GM06990 (cell line): ENCODE measurements around the gene GNAQ.

Source experiments
- DNase-seq: peaks from one replicate; pipeline ENCODE4 v3.0.0-alpha.2; 2011; ENCODE audit not compliant: insufficient read length; ENCODE audit errors: extremely low read depth
- H3K27me3 ChIP-seq: replicated peaks from 2 replicates; pipeline ENCODE4 v1.6.0; 2011; ENCODE audit warnings: low read length; ENCODE audit not compliant: control insufficient read depth, insufficient read depth
- H3K36me3 ChIP-seq: 2 replicates; pipeline ENCODE4 v1.5.1; 2011; ENCODE audit warnings: low read length; ENCODE audit not compliant: control insufficient read depth, insufficient read depth
- H3K4me3 ChIP-seq: replicated peaks from 2 replicates; pipeline ENCODE4 v1.5.1; 2011; ENCODE audit warnings: low read depth, mild to moderate bottlenecking, control low read depth, low read length
- TF ChIP-seq, protein P1 (sequence below): IDR thresholded peaks from 2 replicates; pipeline ENCODE4 v1.5.1; 2011; ENCODE audit warnings: low read length, control low read depth, mild to moderate bottlenecking, inconsistent platforms; ENCODE audit not compliant: insufficient read depth, poor library complexity, severe bottlenecking

GNAQ gene

DNA sequence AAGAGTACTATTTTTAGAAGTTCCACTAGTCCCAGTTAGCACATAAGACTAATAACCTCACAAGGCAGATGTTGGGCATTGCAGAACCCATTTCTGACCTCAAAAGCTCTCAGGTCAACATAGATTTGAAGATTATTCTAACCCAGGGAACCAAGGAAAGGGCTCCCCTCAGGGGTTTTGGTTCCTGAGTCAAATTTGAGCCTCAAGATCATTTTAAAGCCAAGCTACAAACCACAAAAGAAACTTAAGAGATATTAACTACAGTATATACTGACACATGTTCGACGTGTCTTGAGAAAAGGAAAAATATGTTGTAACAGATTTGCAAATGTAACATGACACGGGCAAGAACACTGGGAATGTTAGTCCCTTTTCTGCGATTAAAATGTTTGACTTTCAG is 88.6 kb downstream of the GNAQ start:
- TF ChIP-seq, protein P1, sequence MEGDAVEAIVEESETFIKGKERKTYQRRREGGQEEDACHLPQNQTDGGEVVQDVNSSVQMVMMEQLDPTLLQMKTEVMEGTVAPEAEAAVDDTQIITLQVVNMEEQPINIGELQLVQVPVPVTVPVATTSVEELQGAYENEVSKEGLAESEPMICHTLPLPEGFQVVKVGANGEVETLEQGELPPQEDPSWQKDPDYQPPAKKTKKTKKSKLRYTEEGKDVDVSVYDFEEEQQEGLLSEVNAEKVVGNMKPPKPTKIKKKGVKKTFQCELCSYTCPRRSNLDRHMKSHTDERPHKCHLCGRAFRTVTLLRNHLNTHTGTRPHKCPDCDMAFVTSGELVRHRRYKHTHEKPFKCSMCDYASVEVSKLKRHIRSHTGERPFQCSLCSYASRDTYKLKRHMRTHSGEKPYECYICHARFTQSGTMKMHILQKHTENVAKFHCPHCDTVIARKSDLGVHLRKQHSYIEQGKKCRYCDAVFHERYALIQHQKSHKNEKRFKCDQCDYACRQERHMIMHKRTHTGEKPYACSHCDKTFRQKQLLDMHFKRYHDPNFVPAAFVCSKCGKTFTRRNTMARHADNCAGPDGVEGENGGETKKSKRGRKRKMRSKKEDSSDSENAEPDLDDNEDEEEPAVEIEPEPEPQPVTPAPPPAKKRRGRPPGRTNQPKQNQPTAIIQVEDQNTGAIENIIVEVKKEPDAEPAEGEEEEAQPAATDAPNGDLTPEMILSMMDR = no peak
- DNase-seq = no peak
- no peaks in the 10 kb centered on the region for H3K27me3 ChIP-seq
- H3K4me3 ChIP-seq = no peak overlapping the region
- no peaks in the 10 kb centered on the region for H3K36me3 ChIP-seq

DNA sequence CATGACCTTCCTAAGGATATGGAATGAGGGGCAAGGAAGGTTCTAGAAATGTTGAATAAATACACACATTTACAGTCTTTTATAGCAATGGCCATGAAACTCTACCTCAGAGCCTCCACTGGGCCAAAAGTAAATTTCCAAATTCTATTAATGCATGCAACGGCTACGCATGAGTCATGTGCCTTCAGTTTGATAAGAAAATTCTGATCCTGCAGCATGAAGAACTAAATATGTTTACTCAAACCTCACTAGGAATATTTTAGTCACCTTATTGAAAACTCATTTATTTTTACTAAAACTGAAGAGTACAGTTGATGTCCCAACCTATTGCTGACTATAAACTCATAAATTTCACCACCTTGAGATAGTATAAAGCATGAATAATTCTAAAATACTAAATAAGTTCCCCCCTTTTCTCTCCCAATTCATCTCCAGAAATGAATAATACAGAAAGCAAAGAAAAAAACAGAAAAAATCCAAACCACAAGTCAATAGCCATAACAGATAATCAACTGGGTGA is 92.4 kb downstream of the GNAQ start:
- no peak for DNase-seq
- H3K27me3 ChIP-seq = no peaks in the 10 kb centered on the region
- no peaks in the 10 kb centered on the region for H3K36me3 ChIP-seq
- no peak overlapping the region for H3K4me3 ChIP-seq
- TF ChIP-seq, protein P1 = no peak

DNA sequence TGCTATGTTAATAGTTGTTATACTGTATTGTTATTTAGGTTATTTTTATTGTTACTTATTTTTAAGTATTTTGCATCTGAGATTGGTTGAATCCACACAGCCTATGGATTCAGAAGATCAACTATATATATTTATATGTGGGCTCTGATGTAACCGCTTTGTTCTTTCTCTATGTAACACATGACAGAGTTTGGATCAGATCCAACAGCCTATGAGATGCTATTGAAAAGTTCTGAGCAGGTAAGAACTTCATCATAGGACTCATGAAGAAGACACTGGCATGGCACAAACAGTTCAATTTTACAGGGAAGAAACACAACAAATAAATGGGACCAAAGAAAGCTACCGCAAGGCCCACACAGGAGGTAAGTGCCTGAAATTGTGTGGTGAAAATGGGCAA is 93.4 kb downstream of the GNAQ start:
- H3K4me3 ChIP-seq = no peak overlapping the region
- TF ChIP-seq, protein P1 = no peak
- no peaks in the 10 kb centered on the region for H3K27me3 ChIP-seq
- DNase-seq = no peak
- H3K36me3 ChIP-seq = no peaks in the 10 kb centered on the region

DNA sequence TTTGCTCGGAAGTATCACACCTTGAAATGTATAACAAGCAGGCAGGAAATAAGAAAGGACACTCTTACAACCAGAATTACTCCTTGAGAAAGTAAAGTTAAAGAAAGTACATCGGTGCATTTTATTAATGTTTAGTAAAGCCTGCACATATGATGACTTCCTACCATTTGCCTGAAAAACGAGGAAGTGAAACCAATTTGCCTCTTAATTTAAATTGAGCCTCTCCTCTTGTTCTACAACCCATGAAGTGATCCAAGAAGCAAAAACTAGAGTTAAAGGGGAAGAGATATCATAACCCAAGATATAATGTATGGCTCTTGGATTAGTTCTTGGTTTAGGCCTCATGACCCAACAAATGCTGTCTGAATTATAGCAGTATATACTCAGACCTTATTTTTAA is 95.6 kb downstream of the GNAQ start:
- no peaks in the 10 kb centered on the region for H3K36me3 ChIP-seq
- DNase-seq = no peak
- H3K27me3 ChIP-seq = no peaks in the 10 kb centered on the region
- TF ChIP-seq, protein P1 = no peak
- no peak overlapping the region for H3K4me3 ChIP-seq

DNA sequence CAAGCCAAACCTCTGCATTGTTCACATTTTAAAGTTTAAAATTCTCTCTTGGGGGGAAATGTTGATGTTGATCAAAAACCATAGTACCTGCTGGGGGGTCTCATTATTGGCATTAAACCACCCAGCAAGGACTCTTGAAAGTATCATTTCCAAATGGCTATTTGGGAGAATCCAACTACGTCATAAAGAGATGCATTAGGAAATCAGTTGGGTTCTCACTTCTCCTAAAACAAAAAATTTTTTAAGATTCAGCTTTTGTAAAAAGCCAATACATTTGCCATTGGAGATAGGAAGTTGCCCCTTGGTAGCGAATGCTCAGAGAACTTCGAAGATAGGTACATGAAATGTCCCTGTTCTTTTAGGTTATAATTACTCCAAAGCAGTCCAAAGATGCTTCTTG is 96.4 kb downstream of the GNAQ start:
- H3K4me3 ChIP-seq = no peak overlapping the region
- TF ChIP-seq, protein P1 = no peak
- H3K27me3 ChIP-seq = no peaks in the 10 kb centered on the region
- no peaks in the 10 kb centered on the region for H3K36me3 ChIP-seq
- DNase-seq = no peak

DNA sequence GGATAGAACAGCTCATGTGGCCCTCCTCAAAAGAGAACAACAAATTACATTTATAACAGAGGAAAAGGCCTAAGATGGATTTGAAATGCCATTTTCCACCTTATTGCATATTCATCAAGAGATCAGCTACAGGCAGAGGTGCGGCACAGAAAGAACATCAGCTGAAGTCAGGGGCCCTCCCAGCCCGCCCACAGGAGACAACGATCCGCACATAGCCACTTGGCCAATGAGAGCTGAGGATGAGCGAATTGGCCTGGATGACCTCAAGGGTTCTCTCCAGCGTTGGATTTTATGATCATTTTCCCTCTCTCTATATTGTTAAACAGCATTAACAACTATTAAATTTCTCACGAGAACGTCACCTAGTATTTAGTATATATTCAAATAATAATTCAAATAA is 97.6 kb downstream of the GNAQ start:
- no peak for DNase-seq
- TF ChIP-seq, protein P1 = no peak
- Histone ChIP-seq H3K4me3 (no peak overlapping the region), H3K36me3 (no peaks in the 10 kb centered on the region), H3K27me3 (no peaks in the 10 kb centered on the region)
